HepG2 (cell line): ENCODE measurements around the gene GRAMD4. TPM values are rescaled to one million over a fixed set of nuclear protein-coding genes. Genes with fewer than 3 reads are reported as not detected.
A peak's percentile ranks its signal among the peaks of the same experiment; 100 is the strongest.

Experiments
- CBX1 ChIP-seq: IDR thresholded peaks from one replicate; pipeline ENCODE4 v1.6.1; 2016; ENCODE audit warnings: antibody characterized with exemption, low read depth
- ETV6 ChIP-seq: sonication (generic); formaldehyde crosslinking; conservative IDR thresholded peaks from 2 replicates; pipeline ENCODE4 v1.4.0; 2020; ENCODE audit warnings: missing genetic modification reagents
- EZH2 ChIP-seq: conservative IDR thresholded peaks from 2 replicates; pipeline ENCODE4 v1.6.1; 2012; ENCODE audit warnings: mild to moderate bottlenecking, low read depth, low read length, moderate library complexity
- HES4 ChIP-seq: sonication (generic); formaldehyde crosslinking; IDR thresholded peaks from 2 replicates; pipeline ENCODE4 v1.9.0; 2021; ENCODE audit warnings: mild to moderate bottlenecking, missing genetic modification reagents, borderline replicate concordance
- HMG20A ChIP-seq: IDR thresholded peaks from 2 replicates; pipeline ENCODE4 v1.6.1; 2016; ENCODE audit warnings: borderline replicate concordance
- HNF1A ChIP-seq, 2 experiments: sonication (generic) in 1 of 2; formaldehyde crosslinking in 1 of 2; IDR thresholded peaks; 2 replicates each; pipeline versions ENCODE4 v1.4.0 to v1.6.1; 2016 to 2020; ENCODE audit warnings: borderline replicate concordance in 1 of 2, low read depth in 1 of 2, mild to moderate bottlenecking in 1 of 2, missing genetic modification reagents in 1 of 2
- HOXA3 ChIP-seq: sonication (generic); formaldehyde crosslinking; IDR thresholded peaks from 2 replicates; pipeline ENCODE4 v1.5.0; 2020; ENCODE audit warnings: missing genetic modification reagents
- KLF15 ChIP-seq: sonication (generic); formaldehyde crosslinking; IDR thresholded peaks from 2 replicates; pipeline ENCODE4 v1.8.1; 2023; ENCODE audit warnings: borderline replicate concordance, mild to moderate bottlenecking, inconsistent platforms, missing genetic modification reagents, mixed read lengths
- NFE2L2 ChIP-seq: fragments of 150-350 bp; IDR thresholded peaks from 2 replicates; pipeline ENCODE4 v1.6.1; 2014; ENCODE audit warnings: low read length
- NR2C2 ChIP-seq: sonication (generic); formaldehyde crosslinking; IDR thresholded peaks from 2 replicates; pipeline ENCODE4 v1.4.0; 2020; ENCODE audit warnings: missing genetic modification reagents, mild to moderate bottlenecking, moderate library complexity, borderline replicate concordance
- PHB2 ChIP-seq: fragments of 450-650 bp; IDR thresholded peaks from 2 replicates; pipeline ENCODE4 v1.6.1; 2018; ENCODE audit not compliant: partially characterized antibody
- POLR2A ChIP-seq, 2 experiments: IDR thresholded peaks; 2 replicates each; pipeline ENCODE4 v1.6.1; 2011; ENCODE audit warnings: low read depth in 2 of 2, low read length in 2 of 2, mild to moderate bottlenecking in 1 of 2, moderate library complexity in 1 of 2; ENCODE audit not compliant: insufficient read depth in 1 of 2
- SMYD3 ChIP-seq: sonication (generic); formaldehyde crosslinking; IDR thresholded peaks from 2 replicates; pipeline ENCODE4 v1.8.1; 2023; ENCODE audit warnings: mild to moderate bottlenecking, missing genetic modification reagents
- XBP1 ChIP-seq: sonication (generic); formaldehyde crosslinking; IDR thresholded peaks from 2 replicates; pipeline ENCODE4 v1.5.0; 2020; ENCODE audit warnings: missing genetic modification reagents
- ZBTB1 ChIP-seq: sonication (generic); formaldehyde crosslinking; IDR thresholded peaks from 2 replicates; pipeline ENCODE4 v1.4.0; 2020; ENCODE audit warnings: missing genetic modification reagents, borderline replicate concordance
- ZBTB8A ChIP-seq: sonication (generic); formaldehyde crosslinking; IDR thresholded peaks from 2 replicates; pipeline ENCODE4 v1.4.0; 2020; ENCODE audit warnings: mild to moderate bottlenecking, low read depth, missing genetic modification reagents, borderline replicate concordance
- ZFP1 ChIP-seq: IDR thresholded peaks from 2 replicates; pipeline ENCODE4 v1.6.1; 2016
- ZNF383 ChIP-seq: sonication (generic); formaldehyde crosslinking; IDR thresholded peaks from 2 replicates; pipeline ENCODE4 v1.4.0; 2020; ENCODE audit warnings: missing genetic modification reagents, mild to moderate bottlenecking, borderline replicate concordance
- polyA plus RNA-seq, 8 experiments: library from polyadenylated mRNA; depleted of rRNA in 3 of 8; stranded (reverse) in 7 of 8; unstranded in 1 of 8; fragments of >200 nt; fragmentation: Illumina TruSeq in 4 of 8; extraction: Trizol in 4 of 8; gene quantifications; 2 replicates each; pipeline versions ENCODE4 v1.2.1 to v1.2.3, GENCODE V29; 2011 to 2016; ENCODE audit warnings: low read depth in 4 of 8, missing spikeins in 1 of 8, mixed read lengths in 1 of 8; ENCODE audit not compliant: insufficient read depth in 1 of 8
- total RNA-seq, 5 experiments: library from RNA; depleted of rRNA; stranded (reverse); fragments of >200 nt; fragmentation: Illumina TruSeq; extraction: Trizol; gene quantifications; 2 replicates each; pipeline ENCODE4 v1.2.3, GENCODE V29; 2016; ENCODE audit warnings: low read depth in 1 of 5
- TF ChIP-seq, protein P1 (sequence below): sonication (generic); formaldehyde crosslinking; IDR thresholded peaks from 2 replicates; pipeline ENCODE4 v1.4.0; 2020; ENCODE audit warnings: missing genetic modification reagents
- TF ChIP-seq, protein P2 (sequence below): sonication (generic); formaldehyde crosslinking; IDR thresholded peaks from 2 replicates; pipeline ENCODE4 v1.5.1; 2020; ENCODE audit warnings: missing genetic modification reagents, mild to moderate bottlenecking, borderline replicate concordance
- TF ChIP-seq, protein P3 (sequence below): sonication (generic); formaldehyde crosslinking; IDR thresholded peaks from 2 replicates; pipeline ENCODE4 v1.5.0; 2020; ENCODE audit warnings: missing genetic modification reagents
- TF ChIP-seq, protein P4 (sequence below): IDR thresholded peaks from 2 replicates; pipeline ENCODE4 v1.6.1; 2016; ENCODE audit warnings: missing genetic modification reagents, missing compliant biosample characterization

The GRAMD4 gene
- total and polyA plus RNA-seq, 2 of the 13 experiments (the other 11 are each of a cell fraction or from before 2014, with no cell fraction given), result 15.2 to 15.7 TPM

GRCh38 chr22:46638601-46639431, 18.6 kb downstream of the GRAMD4 start (continued):
- TF ChIP-seq HMG20A (CRISPR knock-in tag), result peak; percentile 71; the same call in 1 of the 2 replicates
- peak; percentile 32; the same call in 1 of the 2 replicates for TF ChIP-seq NFE2L2
- TF ChIP-seq, protein P1, sequence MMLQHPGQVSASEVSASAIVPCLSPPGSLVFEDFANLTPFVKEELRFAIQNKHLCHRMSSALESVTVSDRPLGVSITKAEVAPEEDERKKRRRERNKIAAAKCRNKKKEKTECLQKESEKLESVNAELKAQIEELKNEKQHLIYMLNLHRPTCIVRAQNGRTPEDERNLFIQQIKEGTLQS (CRISPR knock-in tag), result no peak
- TF ChIP-seq ZNF383, result no peak
- TF ChIP-seq, protein P2, sequence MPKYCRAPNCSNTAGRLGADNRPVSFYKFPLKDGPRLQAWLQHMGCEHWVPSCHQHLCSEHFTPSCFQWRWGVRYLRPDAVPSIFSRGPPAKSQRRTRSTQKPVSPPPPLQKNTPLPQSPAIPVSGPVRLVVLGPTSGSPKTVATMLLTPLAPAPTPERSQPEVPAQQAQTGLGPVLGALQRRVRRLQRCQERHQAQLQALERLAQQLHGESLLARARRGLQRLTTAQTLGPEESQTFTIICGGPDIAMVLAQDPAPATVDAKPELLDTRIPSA (CRISPR knock-in tag), result no peak
- no peak for TF ChIP-seq EZH2
- TF ChIP-seq ZBTB1 (CRISPR knock-in tag), result no peak
- TF ChIP-seq CBX1, result no peak
- no peak for TF ChIP-seq PHB2
- TF ChIP-seq HOXA3 (CRISPR knock-in tag), result peak; percentile 93
- no peak for TF ChIP-seq HES4 (CRISPR knock-in tag)
- TF ChIP-seq HNF1A (IDR thresholded peaks at IDR 0.05; ENCODE audit: low read depth), result no peak; the same call in 1 of the 2 replicates
- peak; percentile 57; the same call in 1 of the 2 replicates for TF ChIP-seq HNF1A (CRISPR knock-in tag; IDR thresholded peaks at IDR 0.05; ENCODE audit: borderline replicate concordance)
- TF ChIP-seq, protein P3, sequence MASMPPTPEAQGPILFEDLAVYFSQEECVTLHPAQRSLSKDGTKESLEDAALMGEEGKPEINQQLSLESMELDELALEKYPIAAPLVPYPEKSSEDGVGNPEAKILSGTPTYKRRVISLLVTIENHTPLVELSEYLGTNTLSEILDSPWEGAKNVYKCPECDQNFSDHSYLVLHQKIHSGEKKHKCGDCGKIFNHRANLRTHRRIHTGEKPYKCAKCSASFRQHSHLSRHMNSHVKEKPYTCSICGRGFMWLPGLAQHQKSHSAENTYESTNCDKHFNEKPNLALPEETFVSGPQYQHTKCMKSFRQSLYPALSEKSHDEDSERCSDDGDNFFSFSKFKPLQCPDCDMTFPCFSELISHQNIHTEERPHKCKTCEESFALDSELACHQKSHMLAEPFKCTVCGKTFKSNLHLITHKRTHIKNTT, result no peak
- TF ChIP-seq ETV6 (CRISPR knock-in tag), result no peak
- TF ChIP-seq NR2C2 (CRISPR knock-in tag), result peak; percentile 73; the same call in 1 of the 2 replicates
- peak; percentile 36; the same call in 1 of the 2 replicates for TF ChIP-seq SMYD3
- 0 out of 2 replicates have a peak, but pooled peaks have one; percentile 40 for TF ChIP-seq ZFP1 (CRISPR knock-in tag)
- no peak for TF ChIP-seq ZBTB8A (CRISPR knock-in tag)
- no peak for TF ChIP-seq XBP1
- no peak for TF ChIP-seq POLR2A (IDR thresholded peaks at IDR 0.05; ENCODE audit: insufficient read depth in 1 of 2, low read depth in 2 of 2, low read length in 2 of 2)
- TF ChIP-seq, protein P4, sequence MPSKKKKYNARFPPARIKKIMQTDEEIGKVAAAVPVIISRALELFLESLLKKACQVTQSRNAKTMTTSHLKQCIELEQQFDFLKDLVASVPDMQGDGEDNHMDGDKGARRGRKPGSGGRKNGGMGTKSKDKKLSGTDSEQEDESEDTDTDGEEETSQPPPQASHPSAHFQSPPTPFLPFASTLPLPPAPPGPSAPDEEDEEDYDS (CRISPR knock-in tag), result no peak
- no peak for TF ChIP-seq KLF15
